Ovary (tissue), 3 donors: ENCODE data around the gene RNF2.

Experiments used
- EP300 ChIP-seq: sonication (generic); formaldehyde crosslinking; IDR thresholded peaks from one replicate; pipeline ENCODE4 v1.6.1; 2017; ENCODE audit warnings: antibody characterized with exemption
- POLR2A ChIP-seq: fragments of 450-650 bp; IDR thresholded peaks from one replicate; pipeline ENCODE4 v1.6.1; 2017; ENCODE audit warnings: antibody characterized with exemption, mild to moderate bottlenecking, moderate library complexity
- TF ChIP-seq, protein P1 (sequence below), 3 donors: fragments of 450-650 bp in 2 of 3; fragments of 200-600 bp in 1 of 3; IDR thresholded peaks; one replicate each; pipeline versions ENCODE4 v1.5.1 to v1.8.0; 2016 to 2022; ENCODE audit warnings: antibody characterized with exemption in 3 of 3, mild to moderate bottlenecking in 1 of 3
- donor health status: DM: no; HTN: no; CAD: no.

DNA sequence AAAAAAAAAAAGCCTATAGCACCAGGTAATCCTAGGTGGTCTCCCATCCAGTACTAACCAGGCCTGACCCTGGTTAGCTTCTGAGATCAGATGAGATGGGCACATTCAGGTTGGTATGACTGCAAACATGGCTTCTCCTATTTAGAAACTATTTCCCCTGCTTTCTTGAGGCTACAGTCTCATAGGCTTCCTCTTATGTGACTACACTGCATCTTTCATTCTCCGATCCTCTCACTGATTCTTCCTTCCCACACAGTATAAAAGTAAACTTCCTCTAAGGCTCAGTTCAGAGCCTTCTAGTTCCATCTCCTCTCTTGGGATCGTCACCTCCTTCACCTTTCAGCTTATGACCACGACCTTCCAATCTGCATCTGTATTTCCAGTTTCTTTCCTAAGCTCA, 30.4 kb upstream of the RNF2 start:
- TF ChIP-seq POLR2A (no peak), EP300 (no peak)
- TF ChIP-seq, protein P1, sequence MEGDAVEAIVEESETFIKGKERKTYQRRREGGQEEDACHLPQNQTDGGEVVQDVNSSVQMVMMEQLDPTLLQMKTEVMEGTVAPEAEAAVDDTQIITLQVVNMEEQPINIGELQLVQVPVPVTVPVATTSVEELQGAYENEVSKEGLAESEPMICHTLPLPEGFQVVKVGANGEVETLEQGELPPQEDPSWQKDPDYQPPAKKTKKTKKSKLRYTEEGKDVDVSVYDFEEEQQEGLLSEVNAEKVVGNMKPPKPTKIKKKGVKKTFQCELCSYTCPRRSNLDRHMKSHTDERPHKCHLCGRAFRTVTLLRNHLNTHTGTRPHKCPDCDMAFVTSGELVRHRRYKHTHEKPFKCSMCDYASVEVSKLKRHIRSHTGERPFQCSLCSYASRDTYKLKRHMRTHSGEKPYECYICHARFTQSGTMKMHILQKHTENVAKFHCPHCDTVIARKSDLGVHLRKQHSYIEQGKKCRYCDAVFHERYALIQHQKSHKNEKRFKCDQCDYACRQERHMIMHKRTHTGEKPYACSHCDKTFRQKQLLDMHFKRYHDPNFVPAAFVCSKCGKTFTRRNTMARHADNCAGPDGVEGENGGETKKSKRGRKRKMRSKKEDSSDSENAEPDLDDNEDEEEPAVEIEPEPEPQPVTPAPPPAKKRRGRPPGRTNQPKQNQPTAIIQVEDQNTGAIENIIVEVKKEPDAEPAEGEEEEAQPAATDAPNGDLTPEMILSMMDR (IDR thresholded peaks at IDR 0.05) = no peak
